Measurements from ENCODE around the gene TTC3.

Gene TTC3

GRCh38 chr21:37059181-37059580 lies 13.9 kb upstream of the TTC3 start:
- CTCF ChIA-PET: no interaction called here
- POLR2A ChIA-PET: no interaction called here
- TF ChIP-seq L3MBTL2 (conservative IDR thresholded peaks at IDR 0.05): no peak
- TF ChIP-seq FOXA1 (IDR thresholded peaks at IDR 0.05): no peak
- no peak for TF ChIP-seq ELF4 (IDR thresholded peaks at IDR 0.05)
- TF ChIP-seq ZNF384 (IDR thresholded peaks at IDR 0.05): no peak
- no peak for TF ChIP-seq BHLHE40 (IDR thresholded peaks at IDR 0.05; ENCODE audit: borderline replicate concordance)
- no peak for TF ChIP-seq SP1 (IDR thresholded peaks at IDR 0.05)
- no peak for TF ChIP-seq HDGF (IDR thresholded peaks at IDR 0.05; ENCODE audit: borderline replicate concordance)
- TF ChIP-seq SUZ12 (IDR thresholded peaks at IDR 0.05): no peak
- TF ChIP-seq CTBP1 (IDR thresholded peaks at IDR 0.05; ENCODE audit: borderline replicate concordance): no peak
- TF ChIP-seq PKNOX1 (IDR thresholded peaks at IDR 0.05): no peak
- TF ChIP-seq NFRKB (IDR thresholded peaks at IDR 0.05): no peak

GRCh38 chr21:37060296-37060695 lies 12.8 kb upstream of the TTC3 start:
- POLR2A ChIA-PET: interaction anchor here (1.2 kb wide), 1 partner anchor 11 kb away, joined by 12 read pairs; the partner anchor contains the start of genes PIGP and TTC3
- DNase-seq (ENCODE audit: extremely low spot score): peak; percentile 75
- CTCF ChIA-PET: interaction anchor here (1.1 kb wide), 1 partner anchor 10 kb away, joined by 3 read pairs; no protein-coding TSS in a partner anchor
- TF ChIP-seq FOXK2 (IDR thresholded peaks at IDR 0.05): peak; percentile 75; the same call in 1 of the 2 replicates
- no peak for TF ChIP-seq SUZ12 (IDR thresholded peaks at IDR 0.05)

More at GRCh38 chr21:37059181-37059580, 13.9 kb upstream of the TTC3 start:
- DNase-seq (ENCODE audit: extremely low spot score): no peak

GRCh38 chr21:37061926-37062592 lies 11.0 kb upstream of the TTC3 start:
- no peak for TF ChIP-seq PKNOX1 (IDR thresholded peaks at IDR 0.05)
- TF ChIP-seq SUZ12 (IDR thresholded peaks at IDR 0.05): no peak
- TF ChIP-seq LEF1 (IDR thresholded peaks at IDR 0.05; ENCODE audit: borderline replicate concordance): no peak
- TF ChIP-seq CTBP1 (IDR thresholded peaks at IDR 0.05; ENCODE audit: borderline replicate concordance): no peak
- DNase-seq (ENCODE audit: extremely low spot score): no peak
- ChIA-PET POLR2A (interaction anchor here (2.4 kb wide), 1 partner anchor 9 kb away, joined by 7 read pairs; no protein-coding TSS in a partner anchor), CTCF (no interaction called here)

- CTCF ChIA-PET: no interaction called here
- POLR2A ChIA-PET: interaction anchor here (2.4 kb wide), 1 partner anchor 9 kb away, joined by 7 read pairs; no protein-coding TSS in a partner anchor
These were observed 10.5 kb upstream of the TTC3 start for GRCh38 chr21:37062593-37062935.

GRCh38 chr21:37063433-37063832 lies 9.6 kb upstream of the TTC3 start:
- ChIA-PET CTCF (no interaction called here), POLR2A (interaction anchor here (2.4 kb wide), 1 partner anchor 8 kb away, joined by 7 read pairs; no protein-coding TSS in a partner anchor)
- DNase-seq (ENCODE audit: extremely low spot score): no peak
- TF ChIP-seq SP1 (IDR thresholded peaks at IDR 0.05): no peak

More at GRCh38 chr21:37062593-37062935, 10.5 kb upstream of the TTC3 start:
- TF ChIP-seq SUZ12 (IDR thresholded peaks at IDR 0.05): no peak
- no peak for TF ChIP-seq FOXM1 (IDR thresholded peaks at IDR 0.05; ENCODE audit: borderline replicate concordance)
- TF ChIP-seq HDGF (IDR thresholded peaks at IDR 0.05; ENCODE audit: borderline replicate concordance): no peak
- no peak for TF ChIP-seq FOXA1 (IDR thresholded peaks at IDR 0.05)
- no peak for TF ChIP-seq BHLHE40 (IDR thresholded peaks at IDR 0.05; ENCODE audit: borderline replicate concordance)
- TF ChIP-seq ARNT (IDR thresholded peaks at IDR 0.05): no peak
- TF ChIP-seq NFRKB (IDR thresholded peaks at IDR 0.05): no peak
- no peak for TF ChIP-seq FOXK2 (IDR thresholded peaks at IDR 0.05)
- no peak for TF ChIP-seq LEF1 (IDR thresholded peaks at IDR 0.05; ENCODE audit: borderline replicate concordance)
- no peak for TF ChIP-seq TARDBP (IDR thresholded peaks at IDR 0.05)
- no peak for TF ChIP-seq ZNF384 (IDR thresholded peaks at IDR 0.05)
- no peak for DNase-seq (ENCODE audit: extremely low spot score)

- no peak for TF ChIP-seq ZNF384 (IDR thresholded peaks at IDR 0.05)
- no peak for TF ChIP-seq BHLHE40 (IDR thresholded peaks at IDR 0.05; ENCODE audit: borderline replicate concordance)
- no peak for TF ChIP-seq ARNT (IDR thresholded peaks at IDR 0.05)
- no peak for TF ChIP-seq PKNOX1 (IDR thresholded peaks at IDR 0.05)
- no peak for TF ChIP-seq FOXA1 (IDR thresholded peaks at IDR 0.05)
- no peak for TF ChIP-seq TARDBP (IDR thresholded peaks at IDR 0.05)
- no peak for TF ChIP-seq SUZ12 (IDR thresholded peaks at IDR 0.05)
- no peak for DNase-seq (ENCODE audit: extremely low spot score)
- CTCF ChIA-PET: interaction anchor here (1.0 kb wide), 1 partner anchor 18 kb away, joined by 3 read pairs; no protein-coding TSS in a partner anchor
- POLR2A ChIA-PET: no interaction called here
These were observed 8.2 kb upstream of the TTC3 start for GRCh38 chr21:37064841-37065240.

- ChIA-PET POLR2A (no interaction called here), CTCF (interaction anchor here (1.0 to 1.7 kb wide), 2 partner anchors 19 to 89 kb away, joined by 3 to 4 read pairs; no protein-coding TSS in a partner anchor)
- TF ChIP-seq ZNF384 (IDR thresholded peaks at IDR 0.05) (no peak), NFRKB (IDR thresholded peaks at IDR 0.05) (no peak), PKNOX1 (IDR thresholded peaks at IDR 0.05) (no peak), TARDBP (IDR thresholded peaks at IDR 0.05) (no peak), FOXK2 (IDR thresholded peaks at IDR 0.05) (no peak), ELF4 (IDR thresholded peaks at IDR 0.05) (no peak), SP1 (IDR thresholded peaks at IDR 0.05) (no peak), BHLHE40 (IDR thresholded peaks at IDR 0.05; ENCODE audit: borderline replicate concordance) (no peak), ARNT (IDR thresholded peaks at IDR 0.05) (no peak), SUZ12 (IDR thresholded peaks at IDR 0.05) (no peak), FOXM1 (IDR thresholded peaks at IDR 0.05; ENCODE audit: borderline replicate concordance) (no peak), LEF1 (IDR thresholded peaks at IDR 0.05; ENCODE audit: borderline replicate concordance) (no peak)
- no peak for DNase-seq (ENCODE audit: extremely low spot score)
These were observed 7.4 kb upstream of the TTC3 start for GRCh38 chr21:37065561-37066177.
